SW 1271 (cell line): Measurements from ENCODE around the gene P2RX4.
"Not testable (repeated sequence)": the region's sequence is repeated elsewhere in the genome, so short reads cannot be mapped to it uniquely, and the experiment has no call there.

Experiments
- DNase-seq, 2 experiments: peaks; one replicate each; lab custom pipeline; 2025; lab: John Stamatoyannopoulos, UW

The P2RX4 gene

GRCh38 chr12:121188227-121188626, 21.7 kb upstream of the P2RX4 start:
- no peak for DNase-seq

DNA sequence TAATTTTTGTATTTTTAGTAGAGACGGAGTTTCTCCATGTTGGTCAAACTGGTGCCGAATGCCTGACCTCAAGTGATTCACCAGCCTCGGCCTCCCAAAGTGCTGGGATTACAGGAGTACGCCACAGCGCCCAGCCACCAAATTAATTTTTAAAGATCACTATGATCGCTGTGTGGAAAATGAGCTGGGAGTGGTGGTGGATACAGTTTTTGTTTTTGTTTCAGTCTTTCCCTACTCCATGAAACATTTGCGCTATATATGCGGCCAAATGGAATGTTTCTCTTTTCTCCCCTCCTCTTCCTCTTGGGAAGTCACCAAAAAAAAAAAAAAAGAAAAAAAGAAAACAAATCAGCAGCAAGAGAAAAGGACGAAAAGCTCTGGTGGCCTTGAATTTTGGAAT, 20.8 kb upstream of the P2RX4 start:
- no peak for DNase-seq

DNA sequence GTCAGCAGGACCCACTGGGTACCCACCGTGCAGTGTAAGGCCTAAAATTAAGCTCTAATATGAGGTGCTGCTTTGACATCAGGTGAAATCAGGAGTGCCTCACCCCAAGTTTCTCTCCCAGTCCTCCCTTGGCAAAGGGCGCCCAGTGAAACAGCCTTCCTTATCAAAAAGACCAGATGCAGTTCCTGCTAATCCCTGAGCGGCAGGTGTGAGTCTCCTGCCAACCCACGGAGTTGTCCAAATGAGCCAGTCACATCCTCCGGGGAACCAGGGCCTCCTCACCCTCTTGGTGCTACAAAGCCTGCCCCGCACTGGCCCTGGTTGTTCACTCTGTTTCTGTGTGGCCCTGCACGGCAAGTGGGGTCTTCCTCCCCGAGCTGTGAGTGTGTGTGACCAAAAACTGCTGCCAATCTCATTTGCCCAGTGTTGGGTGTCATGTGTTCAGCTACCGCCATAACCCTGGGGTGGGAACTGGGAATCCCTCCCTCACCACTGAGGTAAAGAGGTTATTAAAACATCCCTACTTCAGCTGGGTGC, 20.2 kb upstream of the P2RX4 start:
- DNase-seq: no peak

DNA sequence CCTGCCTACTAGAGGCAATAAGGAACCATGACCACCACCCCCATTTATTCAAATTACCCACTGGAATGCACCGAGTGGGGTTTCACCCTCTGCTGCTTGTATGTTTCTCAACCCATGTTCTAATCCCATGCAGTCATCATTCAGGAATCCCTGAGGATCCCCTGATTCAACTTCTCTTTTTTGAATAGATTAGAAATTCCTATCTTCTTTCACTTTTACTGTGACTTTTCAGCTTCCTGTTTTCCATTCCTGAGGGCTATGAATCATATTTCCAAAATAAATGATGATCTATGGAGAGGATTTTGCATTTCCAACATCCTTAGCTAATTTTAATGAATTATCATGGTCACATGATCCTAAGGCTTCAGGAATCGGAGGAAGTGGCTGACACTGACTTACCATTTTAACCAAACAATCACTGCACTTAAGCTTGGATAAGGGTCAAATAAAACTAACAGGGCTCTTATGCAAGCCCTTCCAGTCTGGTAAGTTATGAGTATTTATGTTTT, 19.4 kb upstream of the P2RX4 start:
- DNase-seq: peak; percentile 55 to 64

DNA sequence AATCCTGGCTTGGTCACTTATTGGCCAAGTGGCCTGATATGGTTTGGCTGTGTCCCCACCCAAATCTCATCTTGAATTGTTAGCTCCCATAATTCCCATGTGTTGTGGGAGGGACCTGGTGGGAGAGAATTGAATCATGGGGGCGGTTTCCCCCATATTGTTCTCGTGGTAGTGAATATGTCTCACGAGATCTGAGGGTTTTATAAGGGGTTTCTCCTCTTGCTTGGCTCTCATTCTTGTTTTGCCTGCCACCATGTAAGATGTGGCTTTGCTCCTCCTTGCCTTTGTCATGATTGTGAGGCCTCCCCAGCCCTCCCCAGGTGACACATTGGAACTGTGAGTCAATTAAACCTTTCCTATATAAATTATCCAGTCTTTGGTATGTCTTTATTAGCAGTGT, 18.8 kb upstream of the P2RX4 start:
- DNase-seq: no peak

GRCh38 chr12:121196902-121197301, 13.0 kb upstream of the P2RX4 start:
- DNase-seq: no peak

DNA sequence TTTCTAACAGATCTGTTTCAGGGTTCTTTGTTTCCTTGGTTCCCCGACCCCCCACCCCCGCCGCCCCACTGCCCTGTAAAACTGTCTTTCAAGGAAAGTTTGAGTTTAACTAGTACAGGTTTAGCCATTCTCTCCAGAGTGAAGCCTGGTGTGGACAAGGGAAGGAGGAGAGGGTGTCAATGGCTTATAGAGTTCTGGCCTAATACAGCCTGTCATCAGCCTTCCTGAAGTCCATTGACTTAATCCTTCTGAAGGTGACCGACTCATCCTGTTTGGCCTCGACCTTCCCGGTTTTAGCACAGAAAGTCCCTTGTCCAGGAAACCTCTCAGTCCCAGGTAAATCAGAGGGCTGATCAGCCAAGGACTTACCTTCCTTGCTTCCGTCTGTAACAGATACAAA, 11.0 kb upstream of the P2RX4 start:
- no peak for DNase-seq

DNA sequence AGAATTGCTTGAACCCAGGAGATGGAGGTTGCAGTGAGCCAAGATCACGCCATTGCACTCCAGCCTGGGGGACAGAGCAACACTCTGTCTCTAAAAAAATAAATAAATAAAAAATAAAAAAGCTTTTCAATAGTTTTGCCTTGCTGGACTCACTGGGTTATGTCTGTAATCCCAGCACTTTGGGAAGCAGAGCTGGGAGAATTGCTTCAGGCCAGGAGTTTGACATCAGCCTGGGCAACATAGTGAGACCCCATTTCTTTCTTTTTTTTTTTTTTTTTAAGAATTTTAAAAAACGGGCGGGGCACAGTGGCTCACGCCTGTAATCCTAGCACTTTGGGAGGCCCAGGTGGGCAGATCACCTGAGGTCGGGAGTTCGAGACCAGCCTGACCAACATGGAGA, 8.8 kb upstream of the P2RX4 start:
- not testable (repeated sequence) for DNase-seq

DNA sequence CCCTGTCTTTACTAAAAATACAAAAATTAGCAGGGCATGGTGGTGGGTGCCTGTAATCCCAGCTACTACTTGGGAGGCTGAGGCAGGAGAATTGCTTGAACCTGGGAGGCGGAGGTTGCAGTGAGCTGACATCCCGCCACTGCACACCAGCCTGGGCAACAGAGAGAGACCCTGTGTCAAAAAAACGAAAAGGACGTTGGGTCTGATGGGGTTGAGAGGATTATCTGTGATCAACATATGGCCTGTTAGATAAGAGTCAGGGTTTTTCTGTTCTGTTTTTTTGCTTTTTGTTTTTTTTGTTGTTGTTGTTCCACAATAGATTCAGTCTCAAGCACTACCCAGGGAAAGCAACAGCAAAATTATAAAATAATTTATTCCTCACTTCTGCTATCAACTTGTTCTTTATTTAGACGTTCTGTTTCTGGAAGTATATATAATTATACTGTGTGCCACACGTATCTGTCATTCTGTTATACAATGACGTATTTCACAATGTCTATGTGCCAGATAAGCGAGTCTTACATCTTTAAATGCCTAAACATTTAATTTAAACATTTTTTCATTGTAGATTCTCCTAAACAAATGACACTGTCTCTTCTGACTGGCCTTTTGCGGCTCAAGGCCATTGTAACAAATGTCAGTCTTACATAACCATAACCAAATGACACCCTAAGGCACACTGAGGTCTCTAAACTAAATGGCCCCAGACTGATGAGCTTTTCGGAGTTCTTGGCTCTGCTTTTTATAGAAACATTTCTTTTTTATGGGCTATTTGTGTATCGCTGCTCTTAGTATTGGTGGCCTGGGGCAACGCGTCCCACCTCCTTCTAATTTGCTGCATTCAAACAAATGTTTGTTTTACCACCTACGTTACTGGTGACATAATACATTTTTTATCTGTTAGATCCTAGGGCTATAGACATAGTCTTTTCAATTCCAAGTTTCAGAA, 7.2 kb upstream of the P2RX4 start:
- no peak for DNase-seq

- no peak for DNase-seq
These were observed 6.4 kb upstream of the P2RX4 start for GRCh38 chr12:121203482-121203881.

- DNase-seq: no peak
These were observed 4.4 kb upstream of the P2RX4 start for GRCh38 chr12:121205491-121205890.

DNA sequence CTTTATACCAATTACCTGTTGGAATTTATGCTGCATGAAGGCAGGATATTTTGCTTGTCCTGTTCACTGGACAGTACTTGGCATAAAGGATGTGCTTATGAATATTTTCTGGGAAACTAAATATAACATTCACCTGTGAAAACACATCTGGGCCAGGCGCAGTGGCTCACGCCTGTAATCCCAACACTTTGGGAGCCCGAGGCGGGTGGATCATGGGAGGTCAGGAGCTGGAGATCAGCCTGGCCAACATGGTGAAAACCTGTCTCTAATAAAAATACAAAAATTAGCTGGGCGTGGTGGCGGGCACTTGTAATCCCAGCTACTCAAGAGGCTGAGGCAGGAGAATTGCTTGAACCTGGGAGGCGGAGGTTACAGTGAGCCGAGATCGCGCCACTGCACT, 1.4 kb upstream of the P2RX4 start:
- not testable (repeated sequence) for DNase-seq

- DNase-seq: no peak
These were observed 708 bp upstream of the P2RX4 start for GRCh38 chr12:121209221-121209620.

DNA sequence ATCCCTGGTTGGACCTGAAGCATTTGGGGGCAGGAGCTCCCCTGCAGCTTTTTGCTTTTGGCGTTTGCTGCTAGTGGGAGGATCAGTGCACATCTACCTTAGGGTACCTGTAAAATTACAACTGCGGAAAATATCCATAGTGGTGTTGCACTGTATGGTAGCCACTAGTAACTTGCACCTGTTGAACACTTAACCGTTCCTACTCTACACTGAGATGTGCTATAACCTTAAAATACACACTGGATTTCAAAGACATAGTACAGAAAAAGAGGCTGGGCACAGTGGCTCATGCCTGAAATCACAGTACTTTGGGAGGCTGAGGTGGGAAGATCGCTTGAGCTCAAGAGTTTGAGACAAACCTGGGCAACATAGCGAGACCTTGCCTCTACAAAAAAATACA, 2.9 kb downstream of the P2RX4 start:
- DNase-seq: no peak

DNA sequence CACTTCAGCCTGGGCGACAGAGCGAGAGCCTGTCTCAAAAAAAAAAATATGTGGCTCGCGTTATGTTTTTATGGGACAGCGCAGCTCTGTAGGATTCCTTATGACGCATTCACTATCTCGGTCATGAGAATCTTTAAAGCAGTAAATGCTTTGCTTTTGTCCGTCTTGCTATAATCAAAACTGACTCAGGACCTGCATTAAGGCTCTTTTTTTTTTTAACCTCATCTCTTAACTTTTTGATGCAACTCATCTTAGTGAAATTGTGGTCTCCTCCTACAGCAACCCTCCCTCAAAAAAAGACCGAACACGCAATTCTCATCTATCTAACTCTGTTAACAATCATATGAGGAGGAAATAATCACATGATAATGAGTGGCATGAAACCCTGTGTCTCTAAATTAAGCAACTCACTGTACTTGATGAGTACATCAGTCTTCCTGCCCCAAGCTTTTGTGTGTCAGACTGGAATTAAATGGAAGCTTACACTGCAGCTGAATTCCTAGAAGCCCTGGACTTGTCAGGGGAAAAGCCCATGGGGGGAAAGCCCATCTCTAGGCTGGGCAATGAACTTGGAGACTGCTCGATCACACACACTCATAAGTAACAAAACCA, 4.3 kb downstream of the P2RX4 start:
- DNase-seq: no peak

DNA sequence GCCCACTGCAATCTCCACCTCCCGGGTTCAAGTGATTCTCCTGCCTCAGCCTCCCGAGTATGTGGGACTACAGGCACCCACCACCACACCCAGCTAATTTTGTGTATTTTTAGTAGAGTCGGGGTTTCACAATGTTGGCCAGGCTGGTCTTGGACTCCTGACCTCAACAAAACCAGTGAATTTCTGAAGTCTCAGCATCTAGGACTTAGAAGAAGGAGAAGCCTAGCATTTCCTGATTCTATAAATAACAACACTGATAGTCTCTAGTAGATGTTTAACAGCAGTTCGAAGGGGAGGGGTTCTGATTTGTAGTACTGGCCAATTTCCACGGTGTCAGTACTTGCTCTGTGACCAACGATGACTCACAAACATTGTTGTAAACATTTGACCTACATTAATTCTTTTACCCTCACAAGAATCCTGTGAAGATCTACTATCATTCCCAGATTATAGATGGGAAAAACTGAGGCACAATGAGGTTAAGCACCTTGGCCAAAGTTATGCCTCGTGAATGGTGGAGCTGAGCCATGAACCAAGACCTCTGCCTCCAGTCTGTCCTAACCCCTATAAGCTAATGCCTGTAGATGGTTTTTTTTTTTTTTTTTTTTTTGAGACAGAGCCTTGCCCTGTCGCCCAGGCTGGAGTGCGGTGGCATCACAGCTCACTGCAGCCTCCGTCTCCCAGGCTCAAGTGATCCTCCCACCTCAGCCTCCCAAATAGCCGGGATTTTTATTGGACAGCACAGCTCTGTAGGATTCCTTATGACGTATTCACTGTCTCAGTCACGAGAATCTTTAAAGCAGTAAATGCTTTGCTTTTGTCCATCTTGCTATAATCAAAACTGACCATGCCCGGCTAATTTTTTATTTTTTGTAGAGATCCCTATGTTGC, 5.2 kb downstream of the P2RX4 start:
- peak; percentile 33 to 66 for DNase-seq

DNA sequence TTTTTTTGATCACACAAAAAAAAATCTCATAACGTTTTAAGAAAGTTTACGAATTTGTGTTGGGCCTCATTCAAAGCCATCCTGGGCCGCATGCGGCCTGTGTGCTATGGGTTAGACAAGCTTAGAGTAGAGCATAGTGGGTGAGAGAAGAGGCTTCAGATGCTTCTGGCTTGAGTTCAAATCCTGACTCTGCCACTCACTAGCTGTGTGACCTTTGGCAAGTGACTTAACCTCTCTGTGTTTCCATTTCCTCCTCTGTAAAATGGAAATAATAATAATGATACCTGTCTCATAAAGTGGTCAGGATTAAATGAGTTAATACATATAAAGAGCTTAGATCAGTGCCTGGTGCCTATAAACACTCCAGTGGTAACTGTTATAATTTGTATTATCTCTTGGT, 6.2 kb downstream of the P2RX4 start:
- no peak for DNase-seq

DNA sequence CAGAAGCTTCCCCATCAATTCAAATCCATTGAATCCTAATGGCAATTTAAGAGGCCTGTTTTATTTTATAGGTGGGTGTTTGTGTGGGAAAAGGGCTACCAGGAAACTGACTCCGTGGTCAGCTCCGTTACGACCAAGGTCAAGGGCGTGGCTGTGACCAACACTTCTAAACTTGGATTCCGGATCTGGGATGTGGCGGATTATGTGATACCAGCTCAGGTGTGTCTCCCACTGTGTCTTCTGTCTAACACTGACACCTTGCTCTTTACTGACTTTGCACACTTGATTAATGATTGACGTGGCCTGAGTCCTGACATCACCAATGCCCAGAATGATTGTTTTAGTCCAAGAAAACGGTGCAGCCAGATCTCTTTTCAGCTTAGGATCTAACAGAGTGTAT, 7.1 kb downstream of the P2RX4 start:
- no peak for DNase-seq

DNA sequence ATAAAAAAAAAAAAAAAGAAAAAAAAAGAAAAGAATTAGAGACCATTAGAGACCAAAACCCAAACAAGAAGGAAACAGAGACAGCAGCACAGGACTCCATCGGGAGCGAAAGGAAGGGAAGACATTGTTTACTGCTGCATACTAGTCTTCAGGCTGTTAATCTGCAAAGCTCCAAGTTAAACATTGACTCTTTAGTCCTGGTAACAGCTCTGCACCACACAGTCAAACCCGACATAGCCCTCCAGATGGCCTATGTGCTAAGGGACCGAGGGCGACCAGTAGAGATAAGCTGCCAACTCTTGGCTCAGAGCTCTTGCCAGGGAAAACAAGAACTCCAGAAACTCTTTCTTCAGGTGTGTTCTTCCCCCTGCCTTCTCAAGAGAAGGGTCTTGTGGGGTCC, 7.8 kb downstream of the P2RX4 start:
- no peak for DNase-seq

DNA sequence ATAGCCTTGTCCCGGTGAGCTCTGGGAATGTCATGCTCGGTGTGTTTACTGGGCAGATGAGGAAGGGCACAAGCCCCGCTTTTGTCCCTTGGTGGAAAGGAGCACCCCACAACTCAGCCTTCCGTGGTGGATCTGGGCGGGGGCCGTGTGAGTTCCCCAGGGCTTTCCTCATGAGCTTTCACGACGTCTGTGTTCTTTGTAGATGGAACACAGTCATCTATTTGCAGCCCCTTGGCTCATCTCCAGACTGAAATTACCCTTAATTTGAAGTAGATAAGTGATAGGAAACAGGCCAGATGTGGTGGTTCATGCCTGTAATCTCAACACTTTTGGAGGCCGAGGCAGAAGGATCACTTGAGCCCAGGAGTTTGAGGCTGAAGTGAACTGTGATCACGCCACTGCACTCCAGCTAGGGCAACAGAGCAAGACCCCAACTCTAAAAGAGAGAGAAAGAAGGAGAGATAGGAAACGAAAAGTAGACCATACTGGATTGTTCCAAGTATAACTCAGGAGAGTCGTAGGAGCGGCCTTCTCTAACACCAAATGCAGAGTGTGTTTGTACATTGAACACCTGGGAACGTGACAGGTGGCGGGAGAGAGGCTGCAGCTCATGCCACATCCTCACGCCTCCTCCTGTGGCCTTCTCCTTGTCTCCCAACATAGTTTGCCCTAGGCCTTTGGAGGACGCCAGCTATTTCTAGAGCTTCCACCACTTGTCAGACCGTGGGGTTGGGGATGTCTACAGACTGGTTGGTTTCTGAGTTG, 8.8 kb downstream of the P2RX4 start:
- DNase-seq: no peak

DNA sequence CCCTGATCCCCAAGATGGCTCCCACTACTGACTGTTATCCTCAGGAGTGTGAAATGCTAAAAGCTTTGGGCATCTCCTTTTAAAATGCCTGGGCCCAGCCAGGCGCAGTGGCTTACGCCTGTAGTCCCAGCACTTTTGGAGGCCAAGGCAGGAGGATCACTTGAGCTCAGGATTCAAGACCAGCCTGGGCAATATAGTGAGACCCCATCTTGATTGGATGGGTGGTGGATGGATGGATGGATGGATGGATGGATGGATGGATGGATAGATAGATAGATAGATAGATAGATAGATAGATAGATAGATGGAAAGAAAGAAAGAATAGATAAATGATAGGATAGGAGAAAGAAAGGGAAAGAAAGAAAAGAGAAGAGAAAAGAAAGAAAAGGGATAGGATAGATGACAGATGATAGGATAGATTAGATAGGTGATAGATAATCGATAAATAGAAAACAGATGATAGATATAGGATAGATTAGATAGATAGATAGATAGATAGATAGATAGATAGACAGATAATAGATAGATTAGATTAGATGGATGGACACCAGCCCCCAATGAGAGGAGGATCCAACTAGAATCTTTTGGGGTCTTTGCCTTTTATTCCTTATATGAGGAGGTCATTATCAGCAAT, 9.5 kb downstream of the P2RX4 start:
- DNase-seq: no peak
